GM12878 (cell line): Measurements from ENCODE around the gene OTOR. TPM values are rescaled to one million over a fixed set of nuclear protein-coding genes. Genes with fewer than 3 reads are reported as not detected.

Source experiments
- ATAC-seq: fragments of 200-7000 bp; cut with Tn5 transposase; 3 replicates; pipeline ENCODE4 v1.9.1; 2020; ENCODE audit warnings: mild to moderate bottlenecking, moderate library complexity
- BruUV-seq: library from RNA; stranded (reverse); fragments of 400-500 nt; replicated peaks from 2 replicates; lab custom pipeline; 2021; lab: Mats Ljungman, UMichigan
- CTCF ChIA-PET: fragments of 300-600 bp; sonication (Branson Sonifier 250); formaldehyde crosslinking; extraction: SDS; loops from one replicate; lab custom pipeline; 2021; ENCODE audit warnings: inconsistent platforms; lab: Yijun Ruan, JAX
- POLR2A ChIA-PET: fragments of 350-600 bp; formaldehyde crosslinking; extraction: SDS; loops from one replicate; lab custom pipeline; 2021; ENCODE audit warnings: inconsistent platforms; lab: Charles Lee
- RAD21 ChIA-PET: fragments of 300-600 bp; sonication (Branson Sonifier 250); formaldehyde crosslinking; loops from one replicate; lab custom pipeline; 2023; ENCODE audit warnings: antibody characterized with exemption; ENCODE audit not compliant: unreplicated experiment; lab: Charles Lee
- SMC1A ChIA-PET: fragments of 300-600 bp; sonication (Branson Sonifier 250); formaldehyde crosslinking; loops from one replicate; lab custom pipeline; 2023; ENCODE audit not compliant: unreplicated experiment, uncharacterized antibody; lab: Charles Lee
- DNase-seq: peaks from one replicate; pipeline ENCODE4 v3.0.0-alpha.2; 2011; ENCODE audit warnings: low read depth, low spot score
- FAIRE-seq: peaks from 3 replicates; lab custom pipeline; 2011; peaks lifted over from hg19 to GRCh38; lab: Jason Lieb, UNC
- H2AFZ ChIP-seq: 2 replicates; pipeline ENCODE4 v1.6.0; 2011; ENCODE audit warnings: low read depth, low read length, control low read depth; ENCODE audit not compliant: control insufficient read depth
- H3K27ac ChIP-seq: 2 replicates; pipeline ENCODE4 v1.5.1; 2011; ENCODE audit warnings: control low read depth; ENCODE audit not compliant: control insufficient read depth, insufficient read depth
- H3K27me3 ChIP-seq, 2 experiments: replicated peaks in 1 of 2; 2 replicates each; pipeline versions ENCODE4 v1.6.0 to v1.6.1; 2011; ENCODE audit warnings: low read length in 1 of 2; ENCODE audit not compliant: control insufficient read depth in 2 of 2, insufficient read depth in 2 of 2
- H3K36me3 ChIP-seq, 2 experiments: 2 replicates each; pipeline ENCODE4 v1.5.1; 2011; ENCODE audit warnings: low read length in 1 of 2; ENCODE audit not compliant: control insufficient read depth in 2 of 2, insufficient read depth in 2 of 2
- H3K4me1 ChIP-seq: 2 replicates; pipeline ENCODE4 v1.6.1; 2011; ENCODE audit warnings: mild to moderate bottlenecking, low read length, moderate library complexity, mixed read lengths; ENCODE audit not compliant: control insufficient read depth, insufficient read depth
- H3K4me2 ChIP-seq: 2 replicates; pipeline ENCODE4 v1.6.0; 2011; ENCODE audit warnings: control low read depth; ENCODE audit not compliant: control insufficient read depth, insufficient read depth
- H3K4me3 ChIP-seq: fragments of 200-600 bp; sonication (generic); 2 replicates; pipeline ENCODE4 v1.5.1; 2016
- H3K79me2 ChIP-seq: 2 replicates; pipeline ENCODE4 v1.6.0; 2011; ENCODE audit warnings: low read length; ENCODE audit not compliant: control insufficient read depth, insufficient read depth
- H3K9ac ChIP-seq: 2 replicates; pipeline ENCODE4 v1.8.0; 2011; ENCODE audit warnings: low read length, control low read depth, mixed read lengths; ENCODE audit not compliant: control insufficient read depth, insufficient read depth
- H3K9me3 ChIP-seq: replicated peaks from 3 replicates; pipeline ENCODE4 v1.5.1; 2011; ENCODE audit warnings: mild to moderate bottlenecking, low read length; ENCODE audit not compliant: control insufficient read depth, insufficient read depth
- H4K20me1 ChIP-seq: 2 replicates; pipeline ENCODE4 v1.6.0; 2011; ENCODE audit not compliant: control insufficient read depth, insufficient read depth
- E2F8 ChIP-seq: fragments of 450-650 bp; IDR thresholded peaks from 2 replicates; pipeline ENCODE4 v1.6.1; 2018; ENCODE audit warnings: mild to moderate bottlenecking, low read depth, moderate library complexity; ENCODE audit not compliant: partially characterized antibody
- EED ChIP-seq: sonication (generic); IDR thresholded peaks from 2 replicates; pipeline ENCODE4 v1.6.1; 2016; ENCODE audit warnings: antibody characterized with exemption, low read depth
- HDAC6 ChIP-seq: fragments of 200-600 bp; sonication (generic); IDR thresholded peaks from one replicate; pipeline ENCODE4 v1.8.0; 2017; ENCODE audit warnings: antibody characterized with exemption; ENCODE audit not compliant: unreplicated experiment
- IRF4 ChIP-seq: IDR thresholded peaks from 2 replicates; pipeline ENCODE4 v1.6.1; 2011; ENCODE audit warnings: low read depth, low read length
- LARP7 ChIP-seq: fragments of 450-650 bp; IDR thresholded peaks from 2 replicates; pipeline ENCODE4 v1.6.1; 2017; ENCODE audit warnings: mild to moderate bottlenecking
- PKNOX1 ChIP-seq: fragments of 450-650 bp; IDR thresholded peaks from 2 replicates; pipeline ENCODE4 v1.6.1; 2016; ENCODE audit warnings: mild to moderate bottlenecking
- RAD51 ChIP-seq: fragments of 450-650 bp; IDR thresholded peaks from 2 replicates; pipeline ENCODE4 v1.6.1; 2016; ENCODE audit warnings: moderate library complexity, mild to moderate bottlenecking, inconsistent platforms
- RB1 ChIP-seq: fragments of 450-650 bp; formaldehyde crosslinking; IDR thresholded peaks from 2 replicates; pipeline ENCODE4 v1.6.1; 2017; ENCODE audit warnings: mild to moderate bottlenecking, borderline replicate concordance
- SIN3A ChIP-seq: IDR thresholded peaks from 2 replicates; pipeline ENCODE4 v1.6.1; 2012; ENCODE audit warnings: low read depth, low read length, improper control_type of control experiment
- ZNF592 ChIP-seq: fragments of 450-650 bp; IDR thresholded peaks from 2 replicates; pipeline ENCODE4 v1.6.1; 2017; ENCODE audit warnings: mild to moderate bottlenecking, moderate library complexity
- ZNF687 ChIP-seq: fragments of 450-650 bp; IDR thresholded peaks from 2 replicates; pipeline ENCODE4 v1.6.1; 2017; ENCODE audit warnings: mild to moderate bottlenecking, moderate library complexity
- WGBS: methylation state at CpG from one replicate; pipeline ENCODE4 v1.1.6; 2016; ENCODE audit warnings: low lambda C conversion rate; ENCODE audit not compliant: insufficient replicate concordance, insufficient coverage; ENCODE audit errors: missing lambda C conversion rate; 5-methylcytosine and 5-hydroxymethylcytosine counted together
- in situ Hi-C: fragments of 300-500 bp; cut with MboI; formaldehyde crosslinking; loops from 9 replicates; pipeline ENCODE4 v1.14.3; 2018; ENCODE audit warnings: mixed read lengths
- intact Hi-C: fragments of 100-400 bp; cut with micrococcal nuclease; formaldehyde crosslinking; loops from one replicate; pipeline ENCODE4 v1.14.2; 2022; ENCODE audit not compliant: unreplicated experiment
- polyA plus RNA-seq, 11 experiments: library from polyadenylated mRNA; depleted of rRNA in 4 of 11; unstranded in 6 of 11; stranded (reverse) in 5 of 11; fragments of >200 nt; fragmentation: Nextera tagmentation in 4 of 11; fragmentation: Illumina TruSeq in 1 of 11; extraction: Ambion mirVana in 4 of 11; extraction: Trizol in 1 of 11; gene quantifications; 1 replicate in 1 of 11; 2 replicates in 10 of 11; pipeline versions ENCODE4 v1.2.1 to v1.2.3, GENCODE V29; 2011 to 2016; ENCODE audit warnings: inconsistent platforms in 2 of 11, missing spikeins in 2 of 11, low read depth in 1 of 11
- total RNA-seq, 4 experiments: library from RNA; depleted of rRNA in 3 of 4; stranded (reverse); fragments of >200 nt in 3 of 4; fragmentation: Illumina TruSeq in 1 of 4; extraction: Trizol in 1 of 4; gene quantifications; 2 replicates each; pipeline versions ENCODE4 v1.2.1 to v1.2.3, GENCODE V29; 2013 to 2021

The OTOR gene
- total and polyA plus RNA-seq, 10 of the 15 experiments (the other 5 are each of a cell fraction or from before 2014, with no cell fraction given) = not detected

GRCh38 chr20:16744178-16744807 is 3.9 kb upstream of the OTOR start:
- Histone ChIP-seq H3K4me1 (no peaks in the 10 kb centered on the region), H3K27me3 (no peaks in the 10 kb centered on the region), H3K4me2 (no peak overlapping the region), H3K9me3 (no peaks in the 10 kb centered on the region), H2AFZ (no peak overlapping the region), H3K4me3 (no peak overlapping the region), H3K27ac (no peak overlapping the region), H3K36me3 (no peaks in the 10 kb centered on the region; a peak in 1 of 4 replicates), H3K79me2 (no peaks in the 10 kb centered on the region), H4K20me1 (no peaks in the 10 kb centered on the region), H3K9ac (no peak overlapping the region)
- intact Hi-C loops = no loop called here
- DNase-seq = no peak
- ChIA-PET CTCF (no interaction called here), POLR2A (no interaction called here), SMC1A (no interaction called here), RAD21 (no interaction called here)
- no peak for ATAC-seq
- 82% methylated on average over 3 of the region's 3 CpGs for WGBS
- BruUV-seq = no TSS peak
- in situ Hi-C loops = no loop called here
- FAIRE-seq = no peak
- TF ChIP-seq LARP7 (no peak), RB1 (no peak), EED (no peak), ZNF592 (no peak), ZNF687 (no peak), SIN3A (no peak), PKNOX1 (no peak), HDAC6 (no peak), RAD51 (no peak), E2F8 (no peak), IRF4 (no peak)
